Placental pericyte (primary cell): ENCODE results near the gene CSNK1D. TPM values are rescaled to one million over a fixed set of nuclear protein-coding genes. Genes with fewer than 3 reads are reported as not detected.

Experiments used
- total RNA-seq: library from RNA; depleted of rRNA; stranded (reverse); fragments of >200 nt; gene quantifications from 2 replicates; pipeline ENCODE4 v1.2.3, GENCODE V29; 2012

Gene CSNK1D
- total RNA-seq: 58.4 and 58.6 TPM in 2 replicates

DNA sequence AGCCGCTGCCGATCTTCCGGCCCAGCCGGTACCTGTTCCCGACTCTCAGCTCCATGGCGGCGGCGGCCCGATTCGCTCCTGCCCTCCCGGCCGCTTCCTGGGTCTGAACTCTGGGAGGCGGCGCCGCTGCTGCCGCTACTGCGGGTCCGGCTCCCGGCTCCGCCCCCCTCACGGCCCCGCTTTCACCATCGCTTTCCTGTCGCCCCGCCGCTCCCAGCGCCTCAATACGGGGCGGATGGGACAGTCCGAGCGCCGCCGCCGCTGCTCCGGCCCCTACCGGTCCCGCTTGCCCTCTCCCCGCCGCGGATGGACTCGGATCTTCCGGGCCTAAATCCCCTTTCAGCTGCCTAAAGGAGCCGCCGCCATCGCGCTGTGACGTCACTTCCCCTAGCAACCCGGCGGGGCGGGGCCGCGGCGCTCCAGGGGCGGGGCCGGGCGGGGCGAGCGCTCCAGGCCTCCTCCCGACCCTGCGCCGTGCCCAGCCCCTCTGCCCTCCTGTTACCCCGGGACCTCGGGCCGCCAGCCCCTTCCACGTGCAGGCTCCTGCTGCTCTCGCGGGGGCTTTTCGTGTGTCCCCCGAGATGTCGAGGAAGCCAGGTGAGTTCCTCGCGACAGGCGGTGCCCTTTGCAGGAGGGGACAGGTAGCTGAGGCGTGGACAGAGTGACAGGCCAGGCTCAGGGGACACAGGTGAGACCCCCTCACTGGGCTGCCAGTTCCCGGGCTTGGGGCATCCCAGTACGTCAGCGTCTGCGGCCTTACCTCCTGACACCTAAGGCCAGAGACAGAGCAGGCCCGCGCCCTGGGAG is at the start of gene CSNK1D:
Gene CSNK1D, minus strand, starts transcription at position 374 of the 807 bp plus-strand sequence. Its CDS starts 319 bp downstream, at position 55.

DNA sequence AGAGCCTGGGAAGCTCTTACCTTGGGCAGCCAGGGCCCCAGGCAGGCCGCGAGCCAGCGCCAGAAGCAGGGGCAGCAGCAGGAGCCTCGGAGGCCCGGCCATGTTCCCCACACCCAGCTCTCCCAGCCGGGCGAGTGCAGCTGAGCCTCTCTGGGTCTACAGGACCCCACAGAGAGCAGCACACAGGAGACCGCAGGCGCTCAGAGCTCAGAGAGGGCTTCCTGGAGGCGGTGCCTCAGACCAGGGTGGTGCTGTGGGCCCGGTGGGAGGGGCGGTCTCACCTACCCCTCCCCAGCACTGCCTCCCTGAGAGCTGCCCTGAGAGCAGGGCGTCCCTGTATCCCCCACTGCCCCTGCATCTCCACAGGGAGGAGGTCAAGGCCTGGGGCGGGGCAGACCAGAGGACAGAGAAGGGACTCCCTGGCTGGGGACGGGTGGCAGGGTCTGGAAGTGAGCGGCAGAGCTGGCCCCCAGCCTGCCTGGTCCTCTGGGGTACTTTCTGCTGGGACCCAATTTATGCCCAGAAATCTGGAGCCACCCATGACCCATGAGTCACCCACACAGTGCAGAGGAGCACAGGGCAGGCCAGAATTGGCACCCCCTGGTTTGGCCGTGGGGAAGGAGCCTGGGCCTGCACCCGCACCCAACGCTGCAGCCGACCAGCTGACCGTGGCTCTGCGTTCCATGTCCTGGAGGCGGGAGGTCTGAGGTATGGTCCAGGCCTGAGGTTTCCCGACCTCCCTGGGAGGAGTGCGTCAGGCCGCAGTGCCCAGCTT is 44.1 kb upstream of the CSNK1D start, which contains the start of gene CD7:
Gene CD7, minus strand, starts transcription at position 215 of the 775 bp plus-strand sequence. Its CDS starts 113 bp downstream, at position 102.

GRCh38 chr17:82228842-82229697 is 44.4 kb downstream of the CSNK1D start, which contains the start of gene SLC16A3:
TSS of gene SLC16A3 (plus strand) at chr17:82229042. CDS start at chr17:82236009, 6,967 bp downstream.

DNA sequence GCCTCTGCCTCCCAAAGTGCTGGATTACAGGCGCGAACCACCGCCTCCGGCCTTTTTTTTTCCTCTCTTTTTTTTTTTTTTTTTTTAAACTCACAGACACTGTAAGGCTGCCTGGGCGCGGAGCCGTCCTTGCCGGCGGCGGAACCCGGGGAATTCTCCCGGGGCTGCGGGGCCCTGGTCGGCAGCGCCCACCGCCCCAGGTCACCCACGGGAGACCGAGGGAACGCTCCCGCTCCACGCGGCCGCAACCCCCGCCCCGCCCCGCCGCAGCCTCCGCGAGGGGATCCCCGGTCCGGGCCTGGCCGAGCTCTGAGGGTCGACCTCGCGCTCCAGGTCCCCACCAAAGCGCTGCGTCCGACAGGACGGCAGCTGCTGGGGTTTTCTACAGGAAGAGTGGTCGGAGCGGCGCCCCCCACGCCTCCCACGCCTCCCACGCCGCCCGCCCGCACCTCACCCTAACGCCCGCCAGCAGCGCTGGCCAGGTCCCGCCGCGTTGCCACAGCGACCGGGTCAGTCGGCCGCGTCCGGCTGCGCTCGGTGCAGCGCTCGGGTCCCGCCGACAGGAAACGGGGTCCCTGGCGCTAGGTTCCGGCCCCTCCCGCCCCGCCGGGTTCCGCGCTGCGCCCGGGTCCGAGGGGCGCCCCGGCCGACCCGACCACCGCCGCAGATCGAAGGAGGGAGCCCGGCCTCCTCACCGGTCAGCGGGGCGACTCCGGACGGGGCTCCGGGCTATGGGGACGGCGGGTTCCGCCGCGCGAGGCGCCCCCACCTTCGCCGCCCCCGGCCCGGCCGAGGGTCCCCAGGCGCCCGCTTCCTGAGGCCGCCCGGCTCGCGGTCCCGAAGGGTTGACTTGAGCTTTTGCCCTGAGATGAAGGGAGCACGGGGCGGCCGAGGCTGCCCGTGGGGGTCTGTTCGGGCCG is 60.9 kb downstream of the CSNK1D start, which contains the start of gene CCDC57:
Gene CCDC57, minus strand, starts transcription at position 512 of the 920 bp plus-strand sequence. CDS start 10,898 bp downstream, outside the sequence.

Other genes with a start within 250 kb of the CSNK1D start
- gene RAC3, start 242.0 kb downstream of the CSNK1D start, total RNA-seq: 7.9 and 9.2 TPM in 2 replicates
- gene DCXR, start 236.0 kb downstream of the CSNK1D start, total RNA-seq: 32.2 and 43.5 TPM in 2 replicates
- gene RFNG, start 221.9 kb downstream of the CSNK1D start, total RNA-seq: 44.1 and 76.8 TPM in 2 replicates
- 110 and 187 TPM in 2 replicates for gene GPS1, start 221.8 kb downstream of the CSNK1D start, total RNA-seq
- 74.6 and 105 TPM in 2 replicates for gene DUS1L, start 207.9 kb downstream of the CSNK1D start, total RNA-seq
- 165 and 359 TPM in 2 replicates for gene FASN, start 175.5 kb downstream of the CSNK1D start, total RNA-seq
- gene CCDC57, start 60.9 kb downstream of the CSNK1D start, total RNA-seq: 24.5 and 28.9 TPM in 2 replicates
- gene SLC16A3, start 44.7 kb downstream of the CSNK1D start, total RNA-seq: 347 and 438 TPM in 2 replicates
- gene CD7, start 43.9 kb upstream of the CSNK1D start, total RNA-seq: 0.66 TPM in 1 of 2 replicates, not detected in the other
- gene SECTM1, start 60.1 kb upstream of the CSNK1D start, total RNA-seq: 15.2 and 36.3 TPM in 2 replicates
- not detected in 2 replicates for gene TEX19, start 85.5 kb upstream of the CSNK1D start, total RNA-seq
- not detected in 2 replicates for gene UTS2R, start 98.1 kb upstream of the CSNK1D start, total RNA-seq
- gene HEXD, start 144.6 kb upstream of the CSNK1D start, total RNA-seq: 6.0 and 12.0 TPM in 2 replicates
- 32.8 and 38.9 TPM in 2 replicates for gene OGFOD3, start 144.9 kb upstream of the CSNK1D start, total RNA-seq
- gene CYBC1, start 177.1 kb upstream of the CSNK1D start, total RNA-seq: 60.4 and 66.7 TPM in 2 replicates
- gene NARF, start 185.0 kb upstream of the CSNK1D start, total RNA-seq: 37.2 and 45.1 TPM in 2 replicates
- gene FOXK2, start 246.0 kb upstream of the CSNK1D start, total RNA-seq: 44.6 and 48.0 TPM in 2 replicates